GM21528 (cell line): ENCODE measurements around the gene RAP2A.

Experiments used
- ATAC-seq: cut with Tn5 transposase; IDR thresholded peaks from one replicate; pipeline ENCODE4 v1.9.1; 2021; ENCODE audit warnings: mild to moderate bottlenecking, moderate library complexity; ENCODE audit not compliant: unreplicated experiment, low FRiP score

The RAP2A gene

DNA sequence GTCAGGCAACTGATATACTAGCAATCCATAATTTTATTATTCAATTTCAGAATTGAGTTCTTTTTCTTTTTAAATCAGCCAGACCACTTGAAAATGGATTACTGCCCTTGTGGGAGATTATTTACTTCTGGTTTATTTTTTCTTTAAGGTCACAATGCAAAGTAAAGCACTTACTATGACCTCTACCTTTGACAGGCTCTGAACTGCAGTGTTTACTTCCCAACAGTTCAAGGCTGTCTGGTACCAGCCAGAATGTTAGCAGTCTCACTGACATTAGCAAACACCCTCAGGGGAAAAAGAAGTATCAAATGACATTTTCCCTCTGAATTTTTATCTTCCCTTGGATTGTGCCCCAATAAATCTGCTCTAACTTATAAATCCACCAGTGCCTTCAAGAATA lies 57.5 kb downstream of the RAP2A start:
- no peak for ATAC-seq

DNA sequence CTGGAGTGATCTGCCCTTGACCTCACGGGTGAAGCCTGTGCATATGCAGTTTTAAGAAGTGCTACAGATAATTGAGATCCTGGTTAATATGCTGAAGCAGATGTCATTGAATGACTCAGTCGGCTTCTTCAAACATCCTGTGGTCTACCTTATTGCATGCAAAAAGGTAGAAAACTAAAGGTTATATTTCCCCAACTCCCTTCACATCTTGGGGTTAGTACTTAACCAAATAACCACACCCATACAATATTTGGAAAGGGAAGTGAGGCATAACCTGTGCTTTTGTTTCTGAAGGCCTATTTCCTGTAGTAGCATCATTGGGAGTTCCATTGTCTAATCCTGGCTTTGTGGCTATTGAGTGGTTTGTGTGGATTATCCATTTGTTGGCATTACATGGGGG lies 58.3 kb downstream of the RAP2A start:
- no peak for ATAC-seq

DNA sequence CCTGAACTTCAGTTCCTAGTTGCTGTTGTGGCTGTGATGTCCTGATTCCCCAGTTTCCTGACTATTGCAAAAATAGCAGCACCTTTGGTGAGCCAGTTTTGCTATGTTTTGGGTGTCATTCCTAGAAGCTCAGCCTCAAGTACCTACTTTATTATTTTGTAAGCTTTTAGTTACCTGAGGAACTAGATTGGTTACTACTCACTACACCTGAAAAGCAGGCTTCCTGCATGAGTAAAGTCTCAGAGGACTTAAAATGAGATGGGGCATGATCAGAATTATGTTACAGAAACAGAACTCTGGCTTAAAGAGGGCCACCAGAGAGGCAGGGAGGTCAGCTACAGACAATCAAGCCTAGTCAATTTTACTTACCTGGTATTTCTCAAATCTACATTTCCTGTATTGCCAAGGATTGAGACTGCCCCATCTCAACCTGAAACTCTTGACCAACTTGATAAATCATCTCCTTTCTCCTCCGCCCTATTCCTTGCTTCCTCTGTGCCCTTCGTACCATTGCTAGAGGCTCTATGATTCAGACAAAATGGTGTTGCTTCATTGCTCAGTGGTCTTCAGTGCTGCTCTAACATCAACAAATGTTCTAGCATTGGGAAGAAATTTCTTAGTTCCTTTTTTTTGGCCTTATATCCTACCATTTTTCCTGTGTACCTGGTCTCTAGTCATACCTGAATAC lies 58.9 kb downstream of the RAP2A start:
- ATAC-seq, result no peak

DNA sequence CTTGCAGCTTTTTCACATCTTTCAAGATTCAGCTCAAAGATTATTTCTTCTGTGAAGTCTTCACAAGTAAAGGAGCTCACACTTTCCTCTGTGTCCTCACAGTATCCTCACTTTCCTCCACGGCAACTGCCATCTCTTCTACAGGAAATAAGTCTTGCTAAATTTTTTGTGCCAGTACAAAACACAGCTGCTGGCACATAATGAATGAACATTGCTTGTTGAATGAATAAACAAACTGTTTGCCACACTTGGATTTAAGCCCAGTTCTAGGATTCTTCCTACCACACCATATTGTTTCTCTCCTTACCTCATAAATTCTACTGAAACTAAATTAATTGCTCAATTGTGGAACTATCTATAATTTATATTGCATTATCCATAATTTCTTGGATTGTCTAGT lies 59.5 kb downstream of the RAP2A start:
- ATAC-seq, result no peak

DNA sequence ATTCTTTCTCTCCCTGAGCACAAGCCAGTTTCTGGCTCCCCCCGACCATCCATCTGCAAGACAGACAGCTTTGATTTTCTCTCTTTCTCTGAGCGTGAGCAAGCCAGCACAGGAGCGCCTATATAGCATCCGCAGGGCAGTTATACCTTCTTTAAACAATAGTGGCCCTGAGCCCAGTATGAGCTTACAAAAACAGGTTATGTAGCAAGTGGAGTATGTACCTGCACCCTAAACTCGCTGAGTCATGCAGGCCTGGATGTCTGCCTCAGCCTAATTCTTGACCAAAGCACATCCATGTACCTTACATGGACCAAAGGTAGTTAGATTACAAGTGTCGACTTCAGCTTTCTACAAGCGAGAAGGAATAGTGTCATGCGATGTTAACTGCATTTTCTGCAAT lies 61.7 kb downstream of the RAP2A start:
- no peak for ATAC-seq

DNA sequence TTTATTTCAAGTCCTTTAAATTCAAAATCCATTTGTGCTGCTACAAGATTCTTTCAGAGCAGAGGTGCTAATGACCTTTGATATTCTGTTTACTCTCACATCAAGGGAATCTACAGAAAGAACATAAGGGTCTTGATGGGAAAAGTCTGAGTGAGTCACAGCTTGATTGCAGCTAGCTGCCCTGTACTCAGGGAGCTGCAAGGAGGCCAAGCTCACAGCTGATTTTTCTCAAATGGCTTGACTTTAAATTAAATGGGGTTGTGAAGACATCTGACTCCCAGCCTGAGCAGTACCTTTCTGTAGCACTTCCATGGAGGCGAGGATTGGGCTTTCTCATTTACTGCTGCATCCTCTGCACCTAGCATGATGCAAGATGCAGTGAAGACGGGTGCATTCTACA lies 62.5 kb downstream of the RAP2A start:
- ATAC-seq, result no peak

DNA sequence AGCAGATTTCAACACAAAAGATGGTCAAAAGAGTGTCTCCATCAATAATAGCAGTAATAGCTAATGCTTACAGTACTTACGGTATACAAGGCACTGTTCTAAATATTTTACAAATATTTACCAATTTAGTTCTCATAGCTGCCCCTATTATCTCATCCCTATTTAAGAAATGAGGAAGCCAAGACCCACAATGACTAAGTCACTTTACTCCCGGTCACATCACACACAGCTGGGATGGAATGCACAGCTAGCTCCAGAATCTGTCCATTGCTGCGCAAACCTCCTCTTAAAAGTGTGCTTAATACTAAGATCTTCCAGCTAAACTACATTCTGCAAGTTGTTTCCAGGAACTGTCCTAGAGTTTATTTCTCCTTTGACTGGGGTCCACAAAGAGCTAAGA lies 63.4 kb downstream of the RAP2A start:
- ATAC-seq, result no peak

DNA sequence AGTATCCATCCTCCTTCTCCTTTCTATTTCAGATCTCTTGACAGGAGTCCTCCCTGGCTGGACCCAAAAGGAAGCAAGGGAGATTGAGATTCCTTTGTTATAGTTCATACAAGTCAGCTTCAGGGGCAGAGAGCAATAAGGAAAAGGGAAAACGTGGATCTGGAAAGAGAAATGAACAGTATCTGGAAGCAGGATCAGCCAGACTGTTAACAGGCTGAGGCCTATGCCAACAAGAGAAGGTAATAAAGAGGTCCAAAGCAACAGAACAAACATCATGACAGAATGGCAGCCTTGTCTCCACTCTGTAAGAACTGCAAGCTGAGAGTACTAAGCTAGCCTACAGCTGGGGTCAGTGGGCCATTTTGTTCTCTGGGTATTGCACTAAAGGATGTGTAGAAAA lies 64.5 kb downstream of the RAP2A start:
- ATAC-seq, result no peak

DNA sequence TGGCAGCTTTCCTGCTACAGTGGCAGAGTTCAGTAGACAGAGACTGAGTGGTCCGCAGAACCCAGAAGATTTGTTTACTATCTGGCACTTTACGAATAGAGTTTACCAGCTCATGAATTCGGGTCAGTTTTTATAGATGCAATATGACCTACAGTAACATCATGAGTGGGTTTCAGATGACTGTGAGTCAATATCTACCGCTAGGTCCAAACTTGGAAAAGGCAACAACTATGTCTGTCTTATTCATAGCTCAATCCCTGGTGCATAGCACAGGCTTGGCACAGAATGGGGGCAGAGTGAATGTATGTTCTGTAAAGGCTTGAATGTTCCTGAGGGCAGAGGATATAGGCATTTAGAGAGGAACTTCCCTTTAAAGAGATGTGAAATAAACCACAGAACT lies 65.2 kb downstream of the RAP2A start:
- ATAC-seq, result no peak

DNA sequence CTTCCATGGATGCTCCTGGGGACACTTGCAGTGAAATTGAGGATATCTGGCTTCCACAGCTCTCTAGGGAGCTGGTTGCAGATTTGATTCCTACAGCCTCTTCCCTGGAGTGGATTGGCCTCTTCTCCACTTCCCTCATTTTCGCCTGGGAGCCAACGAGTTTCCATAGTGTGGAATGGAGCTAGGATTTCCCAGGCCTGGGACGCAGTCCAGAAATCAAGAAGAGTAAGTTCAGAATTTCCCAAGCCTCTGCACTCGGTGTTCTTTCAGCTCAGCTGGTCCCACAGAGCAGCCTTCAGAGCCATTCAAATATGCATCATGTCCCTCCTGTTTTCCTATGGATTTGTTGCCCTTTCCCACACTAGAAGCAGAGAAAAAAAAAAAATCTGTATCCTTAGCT lies 68.2 kb downstream of the RAP2A start:
- no peak for ATAC-seq

DNA sequence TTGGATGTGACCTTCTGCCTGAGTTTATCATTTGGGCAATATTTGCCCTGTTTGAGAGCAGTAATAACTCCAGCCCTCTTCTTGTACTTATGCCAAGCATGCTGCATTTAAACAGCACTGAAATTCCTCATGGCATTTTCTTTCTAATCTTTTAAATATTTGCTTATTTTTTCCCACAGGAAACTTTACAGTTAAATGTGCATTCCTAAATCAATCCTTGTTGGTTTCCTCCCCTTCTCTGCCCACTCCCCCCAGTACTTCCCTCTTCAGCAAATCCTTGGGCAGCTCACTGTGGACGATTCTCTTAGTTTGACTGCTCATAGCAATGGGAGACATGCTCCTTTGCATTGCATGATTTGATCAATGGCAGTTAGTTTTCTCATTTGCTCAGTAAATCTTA lies 68.7 kb downstream of the RAP2A start:
- ATAC-seq, result no peak

DNA sequence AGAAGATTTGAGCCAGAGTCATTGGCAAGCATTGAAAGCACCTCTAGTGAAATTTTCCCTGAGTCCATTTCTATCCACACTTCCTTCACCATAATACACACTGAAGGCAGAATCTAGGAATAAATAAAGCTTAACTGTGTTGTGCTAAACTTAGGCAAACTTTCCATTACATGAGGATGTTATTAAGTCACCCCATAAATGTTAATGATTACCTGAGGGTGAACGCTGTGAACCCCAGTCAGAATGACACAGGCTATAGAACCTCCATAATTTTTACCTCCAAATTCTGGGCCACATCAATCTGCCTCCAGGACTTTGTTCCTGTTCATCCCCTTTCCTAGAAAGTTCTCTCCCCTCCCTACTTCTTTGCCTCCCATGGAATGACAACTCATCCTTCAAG lies 71.0 kb downstream of the RAP2A start:
- ATAC-seq, result no peak

DNA sequence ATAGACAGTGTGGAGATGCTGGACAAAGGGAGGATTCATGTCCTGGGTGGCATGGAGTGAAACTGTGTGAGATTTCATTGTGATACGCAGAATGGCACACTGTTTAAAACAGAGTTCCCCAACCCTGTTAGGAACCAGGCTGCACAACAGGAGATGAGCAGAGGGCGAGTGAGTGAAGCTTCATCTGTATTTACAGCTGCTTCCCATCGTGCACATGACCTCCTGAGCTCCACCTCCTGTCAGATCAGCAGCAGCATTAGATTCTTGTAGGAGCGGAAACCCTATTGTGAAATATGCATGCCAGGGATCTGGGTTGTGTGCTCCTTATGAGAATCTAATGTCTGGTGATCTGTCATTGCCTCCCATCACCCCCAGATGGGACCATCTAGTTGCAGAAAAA lies 72.5 kb downstream of the RAP2A start:
- no peak for ATAC-seq

DNA sequence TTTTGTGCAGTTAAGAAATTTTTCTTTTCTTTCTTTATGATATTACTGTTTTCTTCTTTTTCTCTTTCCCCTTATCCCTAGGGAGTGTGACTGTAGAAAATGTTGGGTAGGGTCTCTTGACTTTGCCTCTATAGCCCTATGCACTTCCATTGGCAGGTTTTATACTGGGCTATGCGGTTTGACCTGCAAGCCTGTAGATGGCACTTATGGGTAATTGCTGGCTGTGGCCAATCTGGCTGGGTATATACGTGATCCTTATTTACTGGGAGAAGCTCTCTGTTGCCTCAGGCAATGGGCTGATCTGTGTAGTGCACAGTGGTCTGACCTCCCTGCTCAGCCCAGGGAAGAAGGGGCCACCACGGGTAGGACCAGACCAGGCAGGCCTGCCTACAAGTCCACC lies 78.8 kb downstream of the RAP2A start:
- no peak for ATAC-seq

DNA sequence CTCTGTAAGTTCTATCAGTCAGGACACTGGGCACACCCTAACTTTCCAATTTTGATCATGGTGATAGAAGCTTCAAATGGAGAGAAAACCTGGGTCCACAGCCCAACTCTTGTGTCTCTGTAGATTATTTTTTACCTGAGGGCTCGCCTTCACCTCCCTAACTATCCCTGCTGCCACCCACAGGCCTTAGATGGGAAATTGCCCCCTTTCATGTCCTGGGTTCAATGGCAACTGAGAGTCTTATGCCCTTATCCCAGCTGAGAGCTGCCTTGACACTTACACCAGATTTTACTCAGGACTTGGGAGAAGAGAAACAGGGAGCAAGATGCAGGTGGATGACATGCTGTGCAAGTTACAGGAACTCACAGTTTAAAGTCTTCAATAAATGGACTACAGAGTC lies 81.7 kb downstream of the RAP2A start:
- ATAC-seq, result no peak

DNA sequence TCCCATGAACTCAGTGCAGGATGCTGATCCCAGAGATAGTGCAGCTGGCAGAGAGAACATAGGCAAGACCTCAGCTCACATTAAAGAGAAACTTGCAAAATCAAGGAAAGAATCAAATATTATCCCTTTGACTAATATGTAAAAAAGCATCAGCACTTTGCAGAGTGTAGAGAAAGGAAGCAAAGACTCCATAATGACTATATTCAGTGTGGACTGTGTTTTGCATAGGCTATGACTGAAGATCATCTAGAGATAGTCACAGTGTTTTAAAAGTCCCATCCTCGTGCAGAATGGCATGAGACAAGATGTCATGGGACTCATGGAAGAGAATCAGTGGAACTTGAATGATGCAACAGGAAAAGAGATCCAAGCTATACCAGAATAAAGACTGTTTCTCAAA lies 84.0 kb downstream of the RAP2A start:
- no peak for ATAC-seq
